ENCODE results near the gene PDCD6IP.

DNA sequence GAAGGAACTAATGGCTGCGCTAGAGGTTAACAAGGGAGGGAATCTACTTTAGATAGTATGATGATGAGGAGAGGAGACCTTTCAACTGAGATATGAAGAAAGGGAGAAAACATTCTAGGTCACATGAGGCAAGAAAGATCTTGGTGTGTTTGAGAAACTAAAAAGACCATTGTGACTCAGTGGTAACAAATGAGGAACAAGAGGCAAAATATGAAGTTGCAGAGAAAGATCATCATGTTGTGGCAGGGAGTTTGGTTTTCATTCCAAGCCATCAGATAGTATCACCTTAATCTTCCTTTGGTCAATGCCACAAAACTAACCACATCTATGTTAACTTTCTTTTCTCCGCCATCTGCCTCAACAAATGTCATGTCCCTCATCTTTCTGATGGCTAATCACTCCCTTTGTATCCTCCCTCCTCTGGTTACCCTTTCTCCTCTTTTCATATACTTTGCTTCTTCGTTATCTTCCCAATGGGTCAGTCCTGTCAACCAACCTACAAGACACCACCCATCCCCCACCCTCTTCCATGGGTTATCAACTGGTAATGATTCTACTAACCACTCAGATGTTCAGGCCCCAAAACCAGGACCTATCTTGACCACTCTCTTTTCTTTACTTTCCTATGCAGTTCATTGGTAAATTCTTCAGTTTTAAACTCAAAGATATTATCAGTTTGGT is 2.4 kb upstream of the PDCD6IP start:
- TF ChIP-seq ZNF274 (IDR thresholded peaks at IDR 0.05; ENCODE audit: low read depth, low read length) = no peak
- TF ChIP-seq YY1 (IDR thresholded peaks at IDR 0.05; ENCODE audit: insufficient read depth, insufficient read length) = no peak
- TF ChIP-seq SUZ12 (IDR thresholded peaks at IDR 0.05; ENCODE audit: extremely low read depth, insufficient read depth, insufficient read length) = no peak

Measured in NT2/D1 (cell line).